Osteoblast (primary cell): ENCODE measurements around the gene ARRDC4. TPM values are rescaled to one million over a fixed set of nuclear protein-coding genes. Genes with fewer than 3 reads are reported as not detected.

ENCODE experiments used
- DNase-seq: peaks from one replicate; pipeline ENCODE4 v3.0.0; 2011; ENCODE audit warnings: low spot score, mixed read lengths; ENCODE audit not compliant: insufficient read length; ENCODE audit errors: missing footprints
- H2AFZ ChIP-seq: 2 replicates; pipeline ENCODE4 v1.6.0; 2011; ENCODE audit warnings: mild to moderate bottlenecking, low read length
- H3K27ac ChIP-seq: 2 replicates; pipeline ENCODE4 v1.5.1; 2011; ENCODE audit warnings: mild to moderate bottlenecking, low read depth, low read length, moderate library complexity
- H3K27me3 ChIP-seq: 2 replicates; pipeline ENCODE4 v1.6.0; 2012; ENCODE audit warnings: mild to moderate bottlenecking, control low read depth, inconsistent platforms, low read length, moderate library complexity; ENCODE audit not compliant: insufficient read depth
- H3K36me3 ChIP-seq: 2 replicates; pipeline ENCODE4 v1.5.1; 2011; ENCODE audit warnings: mild to moderate bottlenecking, low read length, control low read depth, moderate library complexity; ENCODE audit not compliant: insufficient read depth
- H3K4me1 ChIP-seq: 2 replicates; pipeline ENCODE4 v1.5.1; 2011; ENCODE audit warnings: mild to moderate bottlenecking, low read length, control low read depth, moderate library complexity; ENCODE audit not compliant: insufficient read depth
- H3K4me2 ChIP-seq: 2 replicates; pipeline ENCODE4 v1.6.0; 2011; ENCODE audit warnings: mild to moderate bottlenecking, low read length; ENCODE audit not compliant: insufficient read depth
- H3K4me3 ChIP-seq: fragments of 200-600 bp; sonication (generic); 3 replicates; pipeline ENCODE4 v1.5.1; 2012; ENCODE audit warnings: mild to moderate bottlenecking, low read length, inconsistent platforms; ENCODE audit not compliant: insufficient read depth
- H3K79me2 ChIP-seq: 2 replicates; pipeline ENCODE4 v1.6.0; 2012; ENCODE audit warnings: mild to moderate bottlenecking, low read length, control low read depth, inconsistent platforms; ENCODE audit not compliant: insufficient read depth
- H3K9me3 ChIP-seq: 2 replicates; pipeline ENCODE4 v1.5.1; 2011; ENCODE audit warnings: low read depth, low read length, control low read depth
- H4K20me1 ChIP-seq: 2 replicates; pipeline ENCODE4 v1.6.0; 2012; ENCODE audit warnings: mild to moderate bottlenecking, low read length, control low read depth; ENCODE audit not compliant: insufficient read depth
- total RNA-seq: library from RNA; depleted of rRNA; stranded (reverse); fragments of >200 nt; gene quantifications from 2 replicates; pipeline ENCODE4 v1.2.3, GENCODE V29; 2012
- TF ChIP-seq, protein P1 (sequence below): IDR thresholded peaks from 2 replicates; pipeline ENCODE4 v1.5.1; 2011; ENCODE audit warnings: mild to moderate bottlenecking, low read depth, low read length, moderate library complexity; ENCODE audit errors: extremely low read depth

The ARRDC4 gene
- total RNA-seq, 1 donor, result 17.0 TPM

DNA sequence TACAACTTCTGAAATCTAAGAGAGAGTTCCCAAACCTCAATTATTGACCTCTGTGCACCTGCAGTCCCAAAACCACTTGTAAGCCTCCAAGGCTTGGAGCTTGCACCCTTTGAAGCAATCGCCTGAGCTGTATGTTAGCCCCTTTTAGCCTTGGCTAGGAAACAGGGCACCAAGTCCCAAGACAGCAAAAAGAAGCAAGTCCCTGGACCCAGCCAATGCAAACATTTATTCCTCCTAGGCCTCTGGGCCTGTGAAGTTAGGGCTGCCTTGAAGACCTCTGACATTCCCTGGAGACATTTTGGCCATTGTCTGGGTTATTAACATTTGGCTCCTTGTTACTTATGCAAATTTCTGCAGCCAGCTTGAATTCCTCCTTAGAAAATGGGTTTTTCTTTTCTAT lies 26.9 kb upstream of the ARRDC4 start:
- Histone ChIP-seq H3K4me2 (no peak overlapping the region), H3K4me3 (no peak overlapping the region), H3K36me3 (no peaks in the 10 kb centered on the region), H4K20me1 (no peaks in the 10 kb centered on the region), H3K9me3 (no peaks in the 10 kb centered on the region), H3K27me3 (no peaks in the 10 kb centered on the region), H3K79me2 (no peaks in the 10 kb centered on the region), H3K27ac (no peak overlapping the region), H2AFZ (no peak overlapping the region), H3K4me1 (no peaks in the 10 kb centered on the region)
- TF ChIP-seq, protein P1, sequence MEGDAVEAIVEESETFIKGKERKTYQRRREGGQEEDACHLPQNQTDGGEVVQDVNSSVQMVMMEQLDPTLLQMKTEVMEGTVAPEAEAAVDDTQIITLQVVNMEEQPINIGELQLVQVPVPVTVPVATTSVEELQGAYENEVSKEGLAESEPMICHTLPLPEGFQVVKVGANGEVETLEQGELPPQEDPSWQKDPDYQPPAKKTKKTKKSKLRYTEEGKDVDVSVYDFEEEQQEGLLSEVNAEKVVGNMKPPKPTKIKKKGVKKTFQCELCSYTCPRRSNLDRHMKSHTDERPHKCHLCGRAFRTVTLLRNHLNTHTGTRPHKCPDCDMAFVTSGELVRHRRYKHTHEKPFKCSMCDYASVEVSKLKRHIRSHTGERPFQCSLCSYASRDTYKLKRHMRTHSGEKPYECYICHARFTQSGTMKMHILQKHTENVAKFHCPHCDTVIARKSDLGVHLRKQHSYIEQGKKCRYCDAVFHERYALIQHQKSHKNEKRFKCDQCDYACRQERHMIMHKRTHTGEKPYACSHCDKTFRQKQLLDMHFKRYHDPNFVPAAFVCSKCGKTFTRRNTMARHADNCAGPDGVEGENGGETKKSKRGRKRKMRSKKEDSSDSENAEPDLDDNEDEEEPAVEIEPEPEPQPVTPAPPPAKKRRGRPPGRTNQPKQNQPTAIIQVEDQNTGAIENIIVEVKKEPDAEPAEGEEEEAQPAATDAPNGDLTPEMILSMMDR, result no peak
- DNase-seq, result no peak

DNA sequence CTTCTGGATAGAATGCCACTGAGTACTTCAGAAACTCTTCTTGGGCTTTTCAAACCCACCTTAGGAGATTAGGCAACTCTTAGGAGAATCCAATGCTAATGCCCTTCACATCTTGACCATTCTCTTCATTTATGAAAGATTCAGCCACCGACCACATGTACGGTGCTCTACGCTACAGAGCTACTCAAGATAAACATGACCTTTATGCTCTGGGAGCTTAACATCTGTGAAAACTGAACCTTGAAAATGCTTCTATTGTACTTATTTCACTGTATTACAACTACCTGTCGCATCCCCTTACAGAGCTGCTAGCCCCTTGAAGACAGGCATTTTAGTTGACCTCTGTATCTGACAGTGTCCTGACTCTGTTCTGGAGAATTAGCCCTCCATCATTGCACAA lies 19.5 kb upstream of the ARRDC4 start:
- no peaks in the 10 kb centered on the region for H3K27me3 ChIP-seq
- no peaks in the 10 kb centered on the region for H3K36me3 ChIP-seq
- H3K9me3 ChIP-seq, result no peaks in the 10 kb centered on the region
- H3K4me1 ChIP-seq, result no peaks in the 10 kb centered on the region
- no peak overlapping the region for H3K4me3 ChIP-seq
- DNase-seq, result no peak
- H3K79me2 ChIP-seq, result no peaks in the 10 kb centered on the region
- H3K4me2 ChIP-seq, result no peak overlapping the region
- no peak overlapping the region for H2AFZ ChIP-seq
- no peak overlapping the region for H3K27ac ChIP-seq
- no peaks in the 10 kb centered on the region for H4K20me1 ChIP-seq
- TF ChIP-seq, protein P1, result no peak

DNA sequence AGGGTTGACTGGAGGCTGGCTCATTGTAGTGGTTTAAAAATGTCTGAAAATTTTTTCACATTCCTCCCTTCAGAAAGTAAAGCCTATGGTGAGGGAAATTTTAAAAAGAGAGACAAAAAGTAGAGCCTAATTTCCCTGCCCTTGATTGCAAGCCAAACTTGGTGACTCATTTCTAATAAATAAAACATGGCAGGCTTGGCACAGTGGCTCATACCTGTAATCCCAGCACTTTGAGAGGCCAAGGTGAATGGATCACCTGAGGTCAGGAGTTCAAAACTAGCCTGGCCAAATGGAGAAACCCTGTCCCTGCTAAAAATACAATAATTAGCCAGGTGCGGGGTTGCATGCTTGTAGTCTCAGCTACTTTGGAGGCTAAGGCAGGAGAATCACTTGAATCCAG lies 18.9 kb upstream of the ARRDC4 start:
- H4K20me1 ChIP-seq, result no peaks in the 10 kb centered on the region

DNA sequence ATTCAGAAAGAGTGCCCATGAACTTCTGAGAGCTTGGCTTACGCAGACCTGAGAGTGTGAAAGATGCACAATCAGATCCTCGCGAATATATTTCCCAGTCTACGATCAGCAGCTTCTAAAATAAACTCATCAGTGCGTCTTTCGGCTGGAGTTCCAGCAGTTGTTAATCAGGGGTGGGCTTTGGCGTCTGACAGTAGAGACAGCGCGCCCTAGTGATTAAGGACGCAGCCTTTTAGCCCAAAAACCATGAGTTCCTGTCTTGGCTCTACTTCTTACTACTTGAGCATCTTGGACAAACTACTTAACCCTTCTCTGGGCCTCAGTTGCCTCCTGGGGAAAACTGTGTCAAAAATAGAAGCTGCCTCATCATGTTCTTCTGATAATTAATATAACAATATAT lies 15.8 kb upstream of the ARRDC4 start:
- Histone ChIP-seq H3K9me3 (no peaks in the 10 kb centered on the region), H3K4me1 (no peaks in the 10 kb centered on the region), H2AFZ (no peak overlapping the region), H3K79me2 (no peaks in the 10 kb centered on the region), H3K4me2 (no peak overlapping the region), H4K20me1 (no peaks in the 10 kb centered on the region), H3K27me3 (no peaks in the 10 kb centered on the region), H3K36me3 (no peaks in the 10 kb centered on the region), H3K27ac (no peak overlapping the region), H3K4me3 (no peak overlapping the region)
- no peak for DNase-seq
- TF ChIP-seq, protein P1, result no peak

More for the DNA sequence above, 18.9 kb upstream of the ARRDC4 start:
- Histone ChIP-seq H2AFZ (no peak overlapping the region), H3K79me2 (no peaks in the 10 kb centered on the region), H3K4me2 (no peak overlapping the region), H3K36me3 (no peaks in the 10 kb centered on the region), H3K4me1 (no peaks in the 10 kb centered on the region), H3K27me3 (no peaks in the 10 kb centered on the region), H3K9me3 (no peaks in the 10 kb centered on the region), H3K4me3 (no peak overlapping the region), H3K27ac (no peak overlapping the region)
- no peak for DNase-seq
- TF ChIP-seq, protein P1, result no peak
